HEK293 (cell line): ENCODE data around the gene SH3BP5.

Experiments
- ATF2 ChIP-seq: fragments of 450-650 bp; formaldehyde crosslinking; IDR thresholded peaks from 2 replicates; pipeline ENCODE4 v1.5.1; 2016; ENCODE audit warnings: missing biosample characterization, missing genetic modification characterization, low read depth
- BCL11B ChIP-seq: fragments of 450-650 bp; formaldehyde crosslinking; IDR thresholded peaks from 2 replicates; pipeline ENCODE4 v1.5.1; 2016; ENCODE audit warnings: low read depth, missing biosample characterization, missing genetic modification characterization
- BCL6B ChIP-seq: fragments of 450-650 bp; formaldehyde crosslinking; IDR thresholded peaks from 2 replicates; pipeline ENCODE4 v1.5.1; 2017; ENCODE audit warnings: missing biosample characterization, missing genetic modification characterization
- IKZF3 ChIP-seq: fragments of 450-650 bp; IDR thresholded peaks from 2 replicates; pipeline ENCODE4 v1.5.0; 2018; ENCODE audit warnings: missing biosample characterization, mild to moderate bottlenecking, missing genetic modification characterization, moderate library complexity
- MYNN ChIP-seq: fragments of 450-650 bp; formaldehyde crosslinking; IDR thresholded peaks from 2 replicates; pipeline ENCODE4 v1.5.1; 2016; ENCODE audit warnings: missing biosample characterization, missing genetic modification characterization, borderline replicate concordance
- PBX3 ChIP-seq: sonication (generic); formaldehyde crosslinking; IDR thresholded peaks from 2 replicates; pipeline ENCODE4 v1.8.1; 2022; ENCODE audit warnings: mild to moderate bottlenecking, moderate library complexity, missing genetic modification reagents
- PRDM1 ChIP-seq: fragments of 450-650 bp; formaldehyde crosslinking; IDR thresholded peaks from 2 replicates; pipeline ENCODE4; 2016; ENCODE audit warnings: missing biosample characterization, missing genetic modification characterization
- TRIM28 ChIP-seq: IDR thresholded peaks from 2 replicates; pipeline ENCODE4 v1.6.1; 2011; ENCODE audit warnings: low read length, control low read depth, borderline replicate concordance
- WT1 ChIP-seq: fragments of 450-650 bp; formaldehyde crosslinking; IDR thresholded peaks from 2 replicates; pipeline ENCODE4 v1.5.1; 2016; ENCODE audit warnings: missing biosample characterization, missing genetic modification characterization
- ZBTB1 ChIP-seq: fragments of 450-650 bp; formaldehyde crosslinking; IDR thresholded peaks from 2 replicates; pipeline ENCODE4 v1.5.1; 2016; ENCODE audit warnings: missing biosample characterization, missing genetic modification characterization
- ZBTB10 ChIP-seq: fragments of 450-650 bp; formaldehyde crosslinking; IDR thresholded peaks from 2 replicates; pipeline ENCODE4 v1.5.1; 2016; ENCODE audit warnings: missing biosample characterization, missing genetic modification characterization
- ZBTB21 ChIP-seq: fragments of 450-650 bp; formaldehyde crosslinking; IDR thresholded peaks from 2 replicates; pipeline ENCODE4 v1.5.1; 2017; ENCODE audit warnings: missing biosample characterization, missing genetic modification characterization
- ZFP41 ChIP-seq: fragments of 450-650 bp; formaldehyde crosslinking; IDR thresholded peaks from 2 replicates; pipeline ENCODE4 v1.5.1; 2016; ENCODE audit warnings: missing biosample characterization, missing genetic modification characterization, borderline replicate concordance
- ZNF10 ChIP-seq: fragments of 450-650 bp; formaldehyde crosslinking; IDR thresholded peaks from 2 replicates; pipeline ENCODE4 v1.5.1; 2017; ENCODE audit warnings: missing biosample characterization, missing genetic modification characterization
- ZNF211 ChIP-seq: fragments of 450-650 bp; formaldehyde crosslinking; IDR thresholded peaks from 2 replicates; pipeline ENCODE4 v1.5.1; 2016; ENCODE audit warnings: low read depth, missing biosample characterization, missing genetic modification characterization
- ZNF239 ChIP-seq: fragments of 450-650 bp; formaldehyde crosslinking; IDR thresholded peaks from 2 replicates; pipeline ENCODE4 v1.5.1; 2016; ENCODE audit warnings: missing biosample characterization, missing genetic modification characterization
- ZNF26 ChIP-seq: fragments of 450-650 bp; formaldehyde crosslinking; IDR thresholded peaks from 2 replicates; pipeline ENCODE4 v1.5.1; 2016; ENCODE audit warnings: missing biosample characterization, missing genetic modification characterization
- ZNF324 ChIP-seq: fragments of 450-650 bp; formaldehyde crosslinking; IDR thresholded peaks from 2 replicates; pipeline ENCODE4 v1.5.1; 2016; ENCODE audit warnings: missing biosample characterization, missing genetic modification characterization
- ZNF335 ChIP-seq: fragments of 450-650 bp; formaldehyde crosslinking; conservative IDR thresholded peaks from 2 replicates; pipeline ENCODE4 v1.5.1; 2016; ENCODE audit warnings: missing biosample characterization, missing genetic modification characterization
- ZNF37A ChIP-seq: fragments of 450-650 bp; IDR thresholded peaks from 2 replicates; pipeline ENCODE4 v1.5.1; 2018; ENCODE audit warnings: missing biosample characterization, missing genetic modification characterization
- ZNF394 ChIP-seq: fragments of 450-650 bp; formaldehyde crosslinking; IDR thresholded peaks from 2 replicates; pipeline ENCODE4 v1.5.1; 2016; ENCODE audit warnings: missing biosample characterization, missing genetic modification characterization, mild to moderate bottlenecking, moderate library complexity, borderline replicate concordance
- ZNF423 ChIP-seq: fragments of 450-650 bp; formaldehyde crosslinking; IDR thresholded peaks from 2 replicates; pipeline ENCODE4 v1.5.1; 2016; ENCODE audit warnings: missing biosample characterization, missing genetic modification characterization
- ZNF501 ChIP-seq: fragments of 450-650 bp; formaldehyde crosslinking; IDR thresholded peaks from 2 replicates; pipeline ENCODE4 v1.5.1; 2016; ENCODE audit warnings: missing biosample characterization, missing genetic modification characterization
- ZNF513 ChIP-seq: fragments of 450-650 bp; IDR thresholded peaks from 2 replicates; pipeline ENCODE4 v1.5.1; 2018; ENCODE audit warnings: missing biosample characterization, missing genetic modification characterization
- ZNF580 ChIP-seq: fragments of 450-650 bp; formaldehyde crosslinking; IDR thresholded peaks from 2 replicates; pipeline ENCODE4 v1.5.1; 2016; ENCODE audit warnings: missing biosample characterization, missing genetic modification characterization
- ZNF585B ChIP-seq: fragments of 450-650 bp; formaldehyde crosslinking; IDR thresholded peaks from 2 replicates; pipeline ENCODE4 v1.5.1; 2016; ENCODE audit warnings: missing biosample characterization, missing genetic modification characterization
- ZNF626 ChIP-seq: fragments of 450-650 bp; sonication (Bioruptor Pico); formaldehyde crosslinking; IDR thresholded peaks from 2 replicates; pipeline ENCODE4 v1.5.1; 2018; ENCODE audit warnings: missing biosample characterization, missing genetic modification characterization, inconsistent platforms
- ZNF664 ChIP-seq: fragments of 450-650 bp; formaldehyde crosslinking; IDR thresholded peaks from 2 replicates; pipeline ENCODE4 v1.5.1; 2016; ENCODE audit warnings: missing biosample characterization, missing genetic modification characterization
- ZNF776 ChIP-seq: fragments of 450-650 bp; formaldehyde crosslinking; IDR thresholded peaks from 2 replicates; pipeline ENCODE4 v1.5.0; 2017; ENCODE audit warnings: missing biosample characterization, missing genetic modification characterization, borderline replicate concordance
- ZNF837 ChIP-seq: fragments of 450-650 bp; formaldehyde crosslinking; IDR thresholded peaks from 2 replicates; pipeline ENCODE4 v1.5.1; 2016; ENCODE audit warnings: missing biosample characterization, missing genetic modification characterization
- ZNF843 ChIP-seq: fragments of 450-650 bp; formaldehyde crosslinking; IDR thresholded peaks from 2 replicates; pipeline ENCODE4 v1.5.1; 2016; ENCODE audit warnings: missing biosample characterization, missing genetic modification characterization

The SH3BP5 gene

GRCh38 chr3:15205482-15205933 is 126.9 kb downstream of the SH3BP5 start (continued):
- TF ChIP-seq ZNF10 (tag by site-specific recombination) (no peak), ZNF26 (tag by site-specific recombination) (no peak), ZFP41 (tag by site-specific recombination) (no peak), ATF2 (tag by site-specific recombination) (no peak), ZNF776 (no peak), TRIM28 (no peak), ZNF211 (no peak), BCL11B (tag by site-specific recombination) (no peak), ZNF423 (tag by site-specific recombination) (no peak), ZNF37A (tag by site-specific recombination) (no peak), ZNF837 (tag by site-specific recombination) (no peak), ZNF843 (no peak), PBX3 (CRISPR knock-in tag) (no peak), ZNF324 (tag by site-specific recombination) (0 out of 2 replicates have a peak, but pooled peaks have one; percentile 55), ZNF626 (tag by site-specific recombination) (no peak), ZNF513 (tag by site-specific recombination) (no peak), WT1 (tag by site-specific recombination) (peak; percentile 25; the same call in 1 of the 2 replicates), ZBTB1 (no peak), IKZF3 (no peak), ZNF394 (tag by site-specific recombination) (0 out of 2 replicates have a peak, but pooled peaks have one; percentile 13), BCL6B (tag by site-specific recombination) (0 out of 2 replicates have a peak, but pooled peaks have one; percentile 18), ZNF580 (tag by site-specific recombination) (0 out of 2 replicates have a peak, but pooled peaks have one; percentile 12), ZBTB10 (tag by site-specific recombination) (peak; percentile 54; the same call in 1 of the 2 replicates), MYNN (tag by site-specific recombination) (no peak), ZNF335 (peak; percentile 26), PRDM1 (no peak), ZNF664 (tag by site-specific recombination) (no peak), ZNF585B (no peak), ZNF501 (no peak), ZNF239 (tag by site-specific recombination) (no peak), ZBTB21 (tag by site-specific recombination) (0 out of 2 replicates have a peak, but pooled peaks have one; percentile 13)
